OCI-LY1 (cell line): ENCODE data around the gene SMIM24.

Experiments
- H2AFZ ChIP-seq: fragments of 200-600 bp; sonication (generic), shearing (Covaris generic); 2 replicates; pipeline ENCODE4 v1.6.0; 2014; ENCODE audit warnings: antibody characterized with exemption, mild to moderate bottlenecking, low read length
- H3F3A ChIP-seq: fragments of 200-600 bp; sonication (generic), shearing (Covaris generic); 2 replicates; pipeline ENCODE4 v1.6.0; 2014; ENCODE audit warnings: mild to moderate bottlenecking, antibody characterized with exemption, low read length, moderate library complexity; ENCODE audit not compliant: insufficient read depth
- H3K27ac ChIP-seq: fragments of 200-600 bp; sonication (generic); 2 replicates; pipeline ENCODE4 v1.5.1; 2014; ENCODE audit warnings: low read length, mixed run types, mild to moderate bottlenecking, low read depth; ENCODE audit not compliant: poor library complexity, severe bottlenecking
- H3K27me3 ChIP-seq: fragments of 200-600 bp; sonication (generic); 2 replicates; pipeline ENCODE4 v1.6.0; 2014; ENCODE audit warnings: antibody characterized with exemption, mild to moderate bottlenecking, low read length, moderate library complexity; ENCODE audit not compliant: insufficient read depth
- H3K36me3 ChIP-seq: fragments of 200-600 bp; sonication (generic); 2 replicates; pipeline ENCODE4 v1.6.1; 2014; ENCODE audit warnings: mild to moderate bottlenecking, antibody characterized with exemption, low read length, moderate library complexity, mixed read lengths; ENCODE audit not compliant: insufficient read depth
- H3K4me1 ChIP-seq: fragments of 200-600 bp; sonication (generic); 2 replicates; pipeline ENCODE4 v1.5.1; 2014; ENCODE audit warnings: mild to moderate bottlenecking, low read length, moderate library complexity; ENCODE audit not compliant: insufficient read depth, severe bottlenecking
- H3K4me2 ChIP-seq: fragments of 200-600 bp; sonication (generic), shearing (Covaris generic); 2 replicates; pipeline ENCODE4 v1.6.1; 2014; ENCODE audit warnings: low read length
- H3K4me3 ChIP-seq: fragments of 200-600 bp; sonication (generic); 2 replicates; pipeline ENCODE4 v1.5.1; 2014; ENCODE audit warnings: low read length, low read depth, mild to moderate bottlenecking, mixed read lengths; ENCODE audit not compliant: poor library complexity, severe bottlenecking
- H3K79me2 ChIP-seq: fragments of 200-600 bp; shearing (Covaris generic); 2 replicates; pipeline ENCODE4 v1.6.1; 2016; ENCODE audit warnings: mixed run types, low read length, mixed read lengths; ENCODE audit not compliant: insufficient read depth
- H3K9ac ChIP-seq: fragments of 200-600 bp; sonication (generic), shearing (Covaris generic); 2 replicates; pipeline ENCODE4 v1.6.1; 2014; ENCODE audit warnings: mild to moderate bottlenecking, low read length, mixed read lengths
- H3K9me2 ChIP-seq: fragments of 200-600 bp; sonication (generic), shearing (Covaris generic); 2 replicates; pipeline ENCODE4 v1.6.1; 2014; ENCODE audit warnings: low read depth, mild to moderate bottlenecking, low read length, mixed read lengths
- H3K9me3 ChIP-seq: fragments of 200-600 bp; shearing (Covaris generic); 2 replicates; pipeline ENCODE4 v1.6.1; 2014; ENCODE audit warnings: low read length, mixed read lengths
- H4K20me1 ChIP-seq: fragments of 200-600 bp; sonication (generic), shearing (Covaris generic); 2 replicates; pipeline ENCODE4 v1.6.0; 2016; ENCODE audit warnings: mild to moderate bottlenecking, low read length; ENCODE audit not compliant: insufficient read depth
- EZH2 ChIP-seq: fragments of 200-600 bp; sonication (generic), shearing (Covaris generic); IDR thresholded peaks from 2 replicates; pipeline ENCODE4 v1.8.0; 2017; ENCODE audit warnings: borderline replicate concordance, mixed run types, mild to moderate bottlenecking, antibody characterized with exemption, low read length, moderate library complexity, mixed read lengths
- TF ChIP-seq, protein P1 (sequence below): fragments of 200-600 bp; sonication (generic), shearing (Covaris generic); IDR thresholded peaks from 2 replicates; pipeline ENCODE4 v1.5.1; 2017; ENCODE audit warnings: mild to moderate bottlenecking, antibody characterized with exemption, low read length, moderate library complexity, mixed read lengths

The SMIM24 gene

DNA sequence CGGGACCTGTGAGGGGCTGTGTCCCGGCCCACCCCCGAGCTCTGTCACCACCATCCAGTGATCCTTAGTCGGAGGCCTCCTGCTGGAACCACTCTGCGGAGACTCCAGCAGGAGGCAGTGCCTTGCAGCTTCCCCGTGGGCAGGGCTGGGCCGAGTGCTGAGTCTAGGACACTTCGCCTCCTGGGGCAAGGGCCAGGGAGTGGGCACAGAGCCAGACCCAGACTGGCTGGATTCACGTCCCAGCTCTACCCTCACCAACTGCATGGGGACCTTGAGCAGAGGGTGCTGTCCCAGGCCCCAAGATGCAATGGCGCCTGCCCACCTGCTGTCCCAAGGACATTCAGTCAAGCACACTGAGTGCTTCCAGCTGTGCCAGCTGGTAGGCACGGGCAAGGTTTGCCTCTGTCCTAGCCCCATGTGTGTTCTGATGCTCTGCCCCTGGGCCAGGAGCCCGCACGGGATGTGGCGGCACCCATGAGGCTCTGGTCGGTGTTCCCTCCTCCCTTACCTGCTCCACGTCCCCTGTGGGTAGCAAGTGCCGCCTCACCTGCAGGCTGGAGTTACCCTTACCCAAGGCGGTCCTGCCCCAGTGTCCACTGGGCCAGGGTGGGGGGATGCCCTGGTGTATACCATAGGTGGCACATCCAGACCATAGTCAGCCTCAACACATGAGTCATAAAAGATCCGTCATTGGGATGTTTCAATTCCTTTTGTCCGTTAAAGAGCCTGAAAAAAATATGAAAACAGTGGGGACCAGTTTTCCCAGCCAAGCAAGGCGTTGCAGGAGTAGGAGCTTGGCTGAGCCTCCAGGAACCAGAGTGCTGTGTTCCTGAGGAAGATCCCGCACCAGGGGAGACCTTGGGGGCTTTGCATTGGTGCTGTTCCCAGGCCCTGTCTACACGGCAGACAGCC is 33.2 kb upstream of the SMIM24 start:
- H3F3A ChIP-seq: no peaks in the 10 kb centered on the region
- H2AFZ ChIP-seq: no peak overlapping the region
- no peaks in the 10 kb centered on the region for H4K20me1 ChIP-seq
- no peak overlapping the region for H3K4me2 ChIP-seq
- no peak overlapping the region for H3K9ac ChIP-seq
- H3K9me3 ChIP-seq: no peaks in the 10 kb centered on the region
- no peak overlapping the region for H3K27ac ChIP-seq
- H3K36me3 ChIP-seq: peaks cover 17% of the 10 kb centered on the region; the same call in 1 of the 2 replicates
- H3K9me2 ChIP-seq: no peaks in the 10 kb centered on the region
- no peaks in the 10 kb centered on the region; the same call in 1 of the 2 replicates for H3K79me2 ChIP-seq
- H3K4me1 ChIP-seq: peaks cover 17% of the 10 kb centered on the region
- no peaks in the 10 kb centered on the region for H3K27me3 ChIP-seq
- H3K4me3 ChIP-seq: no peak overlapping the region
- TF ChIP-seq, protein P1, sequence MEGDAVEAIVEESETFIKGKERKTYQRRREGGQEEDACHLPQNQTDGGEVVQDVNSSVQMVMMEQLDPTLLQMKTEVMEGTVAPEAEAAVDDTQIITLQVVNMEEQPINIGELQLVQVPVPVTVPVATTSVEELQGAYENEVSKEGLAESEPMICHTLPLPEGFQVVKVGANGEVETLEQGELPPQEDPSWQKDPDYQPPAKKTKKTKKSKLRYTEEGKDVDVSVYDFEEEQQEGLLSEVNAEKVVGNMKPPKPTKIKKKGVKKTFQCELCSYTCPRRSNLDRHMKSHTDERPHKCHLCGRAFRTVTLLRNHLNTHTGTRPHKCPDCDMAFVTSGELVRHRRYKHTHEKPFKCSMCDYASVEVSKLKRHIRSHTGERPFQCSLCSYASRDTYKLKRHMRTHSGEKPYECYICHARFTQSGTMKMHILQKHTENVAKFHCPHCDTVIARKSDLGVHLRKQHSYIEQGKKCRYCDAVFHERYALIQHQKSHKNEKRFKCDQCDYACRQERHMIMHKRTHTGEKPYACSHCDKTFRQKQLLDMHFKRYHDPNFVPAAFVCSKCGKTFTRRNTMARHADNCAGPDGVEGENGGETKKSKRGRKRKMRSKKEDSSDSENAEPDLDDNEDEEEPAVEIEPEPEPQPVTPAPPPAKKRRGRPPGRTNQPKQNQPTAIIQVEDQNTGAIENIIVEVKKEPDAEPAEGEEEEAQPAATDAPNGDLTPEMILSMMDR: no peak
- TF ChIP-seq EZH2: no peak

DNA sequence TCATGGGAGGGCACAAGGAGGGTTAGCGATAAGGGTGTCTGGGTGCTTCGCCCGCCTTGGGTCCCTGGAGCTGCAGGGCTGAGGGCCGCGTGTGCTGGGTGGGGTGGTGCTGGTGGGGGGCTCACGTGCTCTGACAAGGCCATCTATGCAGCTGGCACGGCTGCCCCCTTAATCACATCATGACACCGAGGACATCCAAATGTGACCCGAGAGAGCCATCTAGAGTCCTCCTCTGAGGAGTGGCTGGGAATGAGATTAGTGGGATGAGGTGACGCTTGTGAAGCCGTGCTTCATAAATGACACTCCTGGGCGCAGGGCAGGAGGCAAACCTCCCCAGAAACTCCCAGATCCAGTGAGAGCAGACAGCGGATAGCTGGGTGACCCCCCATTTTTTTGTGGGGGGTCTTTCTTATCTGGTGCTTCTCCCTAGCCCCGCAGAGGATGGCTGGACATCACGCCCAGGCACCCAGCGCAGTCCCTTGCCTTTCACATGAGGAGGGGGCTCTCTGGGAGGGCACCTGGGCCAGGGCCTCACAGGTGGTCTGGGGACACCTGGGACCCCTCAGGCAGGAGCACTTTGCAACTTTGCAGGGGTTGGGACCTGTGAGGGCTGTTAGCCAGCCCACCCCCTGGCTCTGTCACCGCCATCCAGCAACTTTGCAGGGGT is 32.4 kb upstream of the SMIM24 start:
- no peaks in the 10 kb centered on the region; the same call in 1 of the 2 replicates for H3K79me2 ChIP-seq
- H3K9me3 ChIP-seq: no peaks in the 10 kb centered on the region
- no peaks in the 10 kb centered on the region for H3K9me2 ChIP-seq
- H3K4me3 ChIP-seq: no peak overlapping the region
- H3K4me2 ChIP-seq: no peak overlapping the region
- no peak overlapping the region for H3K9ac ChIP-seq
- no peaks in the 10 kb centered on the region for H3K27me3 ChIP-seq
- peaks cover 19% of the 10 kb centered on the region for H3K4me1 ChIP-seq
- no peak overlapping the region for H2AFZ ChIP-seq
- TF ChIP-seq, protein P1: no peak
- no peak for TF ChIP-seq EZH2
- H3F3A ChIP-seq: no peaks in the 10 kb centered on the region
- no peak overlapping the region for H3K27ac ChIP-seq
- H3K36me3 ChIP-seq: peaks cover 17% of the 10 kb centered on the region; the same call in 1 of the 2 replicates
- H4K20me1 ChIP-seq: no peaks in the 10 kb centered on the region

DNA sequence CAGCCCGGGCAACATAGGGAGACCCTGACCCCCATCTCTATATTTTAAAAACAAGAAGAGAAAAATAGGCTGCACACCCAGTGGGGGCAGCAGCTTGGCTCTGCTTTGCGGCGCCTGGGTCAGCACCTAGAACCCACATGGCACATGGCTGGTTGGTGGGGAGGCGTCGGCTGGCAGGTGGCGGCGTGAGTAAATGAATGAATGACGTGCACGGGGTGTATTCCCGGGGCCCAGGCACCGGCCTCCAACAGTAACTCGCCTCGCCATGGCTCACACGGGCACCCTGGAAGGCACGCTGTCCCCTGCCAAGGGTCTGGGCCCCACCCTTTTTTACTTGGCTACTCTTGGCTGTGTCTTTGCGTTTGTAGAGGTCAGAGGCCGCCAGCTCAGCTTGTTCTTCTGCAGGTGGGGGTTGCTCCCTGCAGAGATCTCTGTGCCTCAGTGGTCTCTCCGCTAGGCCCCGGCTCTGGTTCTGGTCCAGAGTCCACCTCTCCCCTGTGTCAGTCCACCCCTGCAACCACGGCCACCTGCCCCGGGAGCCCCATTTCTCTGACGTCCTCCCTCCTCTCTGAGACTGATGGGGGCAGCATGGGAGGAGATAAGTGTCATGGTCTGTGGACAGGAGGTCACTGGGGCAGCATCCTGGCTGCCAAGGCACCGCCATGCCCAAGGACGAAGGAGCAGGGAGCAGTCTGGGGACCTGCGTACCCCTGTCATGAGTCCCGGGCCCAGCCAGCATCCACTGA is 31.4 kb upstream of the SMIM24 start:
- Histone ChIP-seq H2AFZ (no peak overlapping the region), H4K20me1 (no peaks in the 10 kb centered on the region), H3K79me2 (peaks cover 7% of the 10 kb centered on the region), H3K27ac (no peak overlapping the region), H3K9me3 (no peaks in the 10 kb centered on the region), H3K4me3 (no peak overlapping the region), H3K4me2 (no peak overlapping the region), H3K9ac (no peak overlapping the region), H3K27me3 (no peaks in the 10 kb centered on the region), H3K9me2 (no peaks in the 10 kb centered on the region), H3K36me3 (peaks cover 17% of the 10 kb centered on the region; the same call in 1 of the 2 replicates), H3F3A (no peaks in the 10 kb centered on the region), H3K4me1 (peaks cover 21% of the 10 kb centered on the region)
- TF ChIP-seq, protein P1: no peak
- no peak for TF ChIP-seq EZH2
